ENCODE data around the gene POU2F2. TPM values are rescaled to one million over a fixed set of nuclear protein-coding genes. Genes with fewer than 3 reads are reported as not detected.

Gene POU2F2
- total and polyA plus RNA-seq, 10 donors = 22.3 to 67.4 (median 40.0) TPM

DNA sequence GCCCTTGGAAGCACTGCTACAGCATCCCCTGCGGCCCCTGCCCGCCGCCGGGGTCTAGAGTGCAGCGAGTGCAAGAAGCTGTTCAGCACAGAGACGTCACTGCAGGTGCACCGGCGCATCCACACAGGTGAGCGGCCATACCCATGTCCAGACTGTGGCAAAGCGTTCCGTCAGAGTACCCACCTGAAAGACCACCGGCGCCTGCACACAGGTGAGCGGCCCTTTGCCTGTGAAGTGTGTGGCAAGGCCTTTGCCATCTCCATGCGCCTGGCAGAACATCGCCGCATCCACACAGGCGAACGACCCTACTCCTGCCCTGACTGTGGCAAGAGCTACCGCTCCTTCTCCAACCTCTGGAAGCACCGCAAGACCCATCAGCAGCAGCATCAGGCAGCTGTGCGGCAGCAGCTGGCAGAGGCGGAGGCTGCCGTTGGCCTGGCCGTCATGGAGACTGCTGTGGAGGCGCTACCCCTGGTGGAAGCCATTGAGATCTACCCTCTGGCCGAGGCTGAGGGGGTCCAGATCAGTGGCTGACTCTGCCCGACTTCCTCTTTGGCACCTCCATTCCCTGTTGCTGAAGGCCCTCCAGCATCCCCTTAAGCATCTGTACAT lies 51.4 kb downstream of the POU2F2 start:
- Histone ChIP-seq H3K36me3 (peaks cover 8 to 60% (median 42%) of the 10 kb centered on the region in 6 donors), H3K27ac (no peak overlapping the region), H3K9me3 (no peaks in the 10 kb centered on the region), H3K4me1 (peaks cover 7 to 53% (median 29%) of the 10 kb centered on the region in 6 donors), H3K27me3 (replicated peaks in 1 of 7) (no peaks in the 10 kb centered on the region), H3K4me3 (no peak overlapping the region)
- intact Hi-C loops (cut with DNase I; ENCODE audit: low total_unique reads) = no loop called here
- WGBS, 5 donors = 85 to 96% (median 94%) methylated on average over 10 to 28 of the region's 28 CpGs
- peak in 2 of 3 donors; percentile 30 to 32 for TF ChIP-seq POLR2AphosphoS5 (IDR thresholded peaks at IDR 0.05)
- TF ChIP-seq CTCF (IDR thresholded peaks at IDR 0.05 in 8 of 11, conservative IDR thresholded peaks at IDR 0.05 in 3 of 11) = no peak
- DNase-seq = no peak

- 93 to 97% (median 94%) methylated on average over 34 to 44 of the region's 44 CpGs for WGBS, 5 donors
- DNase-seq = no peak
Observed at GRCh38 chr19:42079886-42080763, 52.1 kb downstream of the POU2F2 start.

DNA sequence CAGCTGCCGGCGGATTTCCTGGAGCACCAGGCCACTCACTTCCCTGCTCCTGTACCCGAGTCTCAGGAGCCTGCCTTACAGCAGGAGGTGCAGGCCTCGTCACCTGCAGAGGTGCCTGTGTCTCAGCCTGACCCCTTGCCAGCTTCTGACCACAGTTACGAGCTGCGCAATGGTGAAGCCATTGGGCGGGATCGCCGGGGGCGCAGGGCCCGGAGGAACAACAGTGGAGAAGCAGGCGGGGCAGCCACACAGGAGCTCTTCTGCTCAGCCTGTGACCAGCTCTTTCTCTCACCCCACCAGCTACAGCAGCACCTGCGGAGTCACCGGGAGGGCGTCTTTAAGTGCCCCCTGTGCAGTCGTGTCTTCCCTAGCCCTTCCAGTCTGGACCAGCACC lies 53.0 kb downstream of the POU2F2 start:
- no peak overlapping the region for H3K4me3 ChIP-seq
- no peak overlapping the region for H3K27ac ChIP-seq
- no peak for DNase-seq
- H3K36me3 ChIP-seq = peaks cover 8 to 60% (median 42%) of the 10 kb centered on the region in 6 donors
- no peaks in the 10 kb centered on the region for H3K9me3 ChIP-seq
- peaks cover 7 to 64% (median 37%) of the 10 kb centered on the region in 6 donors for H3K4me1 ChIP-seq
- intact Hi-C loops (cut with DNase I; ENCODE audit: low total_unique reads) = no loop called here
- H3K27me3 ChIP-seq (replicated peaks in 1 of 7) = no peaks in the 10 kb centered on the region
- TF ChIP-seq POLR2A (IDR thresholded peaks at IDR 0.05) = no peak
- TF ChIP-seq POLR2AphosphoS5 (IDR thresholded peaks at IDR 0.05) = peak in 1 of 3 donors; percentile 35
- no peak for TF ChIP-seq CTCF (IDR thresholded peaks at IDR 0.05 in 8 of 11, conservative IDR thresholded peaks at IDR 0.05 in 3 of 11)
- WGBS, 5 donors = 72 to 97% (median 82%) methylated on average over 6 to 16 of the region's 16 CpGs

More at GRCh38 chr19:42079886-42080763, 52.1 kb downstream of the POU2F2 start:
- peak in 2 of 3 donors; percentile 21 to 34 for TF ChIP-seq POLR2AphosphoS5 (IDR thresholded peaks at IDR 0.05)
- TF ChIP-seq POLR2A (IDR thresholded peaks at IDR 0.05) = no peak
- no peak overlapping the region for H3K4me3 ChIP-seq
- H3K9me3 ChIP-seq = no peaks in the 10 kb centered on the region
- H3K36me3 ChIP-seq = peaks cover 8 to 60% (median 42%) of the 10 kb centered on the region in 6 donors
- peaks cover 7 to 56% (median 31%) of the 10 kb centered on the region in 6 donors for H3K4me1 ChIP-seq
- no peak overlapping the region for H3K27ac ChIP-seq
- H3K27me3 ChIP-seq (replicated peaks in 1 of 7) = no peaks in the 10 kb centered on the region
- intact Hi-C loops (cut with DNase I; ENCODE audit: low total_unique reads) = no loop called here

- WGBS, 5 donors = 83 to 92% (median 84%) methylated on average over 10 to 15 of the region's 15 CpGs
- Histone ChIP-seq H3K27me3 (replicated peaks in 1 of 7) (no peaks in the 10 kb centered on the region), H3K4me1 (peaks cover 7 to 64% (median 37%) of the 10 kb centered on the region in 6 donors), H3K27ac (no peak overlapping the region), H3K9me3 (no peaks in the 10 kb centered on the region), H3K4me3 (no peak overlapping the region), H3K36me3 (peaks cover 8 to 55% (median 42%) of the 10 kb centered on the region in 6 donors)
- TF ChIP-seq CTCF (IDR thresholded peaks at IDR 0.05 in 8 of 11, conservative IDR thresholded peaks at IDR 0.05 in 3 of 11) = no peak
- no peak for TF ChIP-seq POLR2AphosphoS5 (IDR thresholded peaks at IDR 0.05)
- TF ChIP-seq POLR2A (IDR thresholded peaks at IDR 0.05) = no peak
- no peak for DNase-seq
- intact Hi-C loops (cut with DNase I; ENCODE audit: low total_unique reads) = no loop called here
Observed at GRCh38 chr19:42078538-42079275, 53.5 kb downstream of the POU2F2 start.
